Measurements from ENCODE around the gene CORO6.

DNA sequence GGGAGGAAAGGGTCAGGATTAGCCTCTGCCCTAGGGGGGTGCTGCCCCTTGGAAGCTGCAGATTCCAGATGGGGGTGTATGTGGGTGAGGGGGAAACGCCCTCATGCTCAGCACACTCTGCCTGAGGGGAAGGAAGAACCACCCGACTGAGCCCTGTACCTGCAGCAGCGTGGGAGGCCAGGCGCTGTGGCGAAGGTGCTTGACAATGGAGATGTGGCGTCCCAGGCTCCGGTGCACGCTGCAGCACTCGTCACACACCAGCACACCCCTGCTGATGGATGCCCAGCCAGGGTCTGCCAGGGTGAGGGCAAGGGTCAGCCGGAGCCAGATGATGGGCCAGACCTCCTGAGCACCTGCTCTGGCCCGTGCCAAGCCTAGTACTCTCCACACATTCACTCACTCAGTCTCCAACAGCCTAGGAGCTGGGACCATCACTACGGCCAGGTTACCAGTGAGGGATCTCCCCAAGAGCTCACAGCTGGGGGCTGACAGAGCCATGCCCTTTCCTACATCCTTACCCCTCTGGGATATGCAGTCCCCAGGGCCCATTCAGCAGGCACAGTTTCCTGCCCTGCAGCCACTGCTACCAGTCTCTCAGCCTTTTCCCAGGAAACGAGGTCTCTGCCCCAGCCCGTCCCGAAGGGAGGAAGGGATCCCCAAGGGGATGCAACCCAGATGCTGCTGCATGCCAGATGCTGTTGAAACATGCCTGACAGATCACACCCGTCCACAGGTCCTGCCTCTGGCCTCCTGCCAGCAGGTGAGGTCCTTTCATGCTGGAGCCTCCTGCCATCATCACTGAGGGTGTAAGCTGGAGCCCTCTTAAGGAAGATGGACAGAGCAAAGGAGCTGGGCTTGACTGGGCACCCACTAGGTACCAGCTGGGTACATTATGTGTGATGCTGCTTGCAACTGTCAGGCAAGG is 39.1 kb downstream of the CORO6 start:
- TF ChIP-seq EZH2 (conservative IDR thresholded peaks at IDR 0.05; ENCODE audit: low read depth, low read length) (no peak), RBFOX2 (IDR thresholded peaks at IDR 0.05; ENCODE audit: low read depth, low read length) (no peak), TBP (CRISPR knock-in tag; IDR thresholded peaks at IDR 0.05) (no peak), ZNF138 (CRISPR knock-in tag; IDR thresholded peaks at IDR 0.05; ENCODE audit: low read depth) (no peak), ESRRA (CRISPR knock-in tag; IDR thresholded peaks at IDR 0.05; ENCODE audit: low read depth) (no peak), MAFK (conservative IDR thresholded peaks at IDR 0.05 in 1 of 2, IDR thresholded peaks at IDR 0.05 in 1 of 2; ENCODE audit: low read length in 2 of 2) (no peak)
- TF ChIP-seq, protein P1, sequence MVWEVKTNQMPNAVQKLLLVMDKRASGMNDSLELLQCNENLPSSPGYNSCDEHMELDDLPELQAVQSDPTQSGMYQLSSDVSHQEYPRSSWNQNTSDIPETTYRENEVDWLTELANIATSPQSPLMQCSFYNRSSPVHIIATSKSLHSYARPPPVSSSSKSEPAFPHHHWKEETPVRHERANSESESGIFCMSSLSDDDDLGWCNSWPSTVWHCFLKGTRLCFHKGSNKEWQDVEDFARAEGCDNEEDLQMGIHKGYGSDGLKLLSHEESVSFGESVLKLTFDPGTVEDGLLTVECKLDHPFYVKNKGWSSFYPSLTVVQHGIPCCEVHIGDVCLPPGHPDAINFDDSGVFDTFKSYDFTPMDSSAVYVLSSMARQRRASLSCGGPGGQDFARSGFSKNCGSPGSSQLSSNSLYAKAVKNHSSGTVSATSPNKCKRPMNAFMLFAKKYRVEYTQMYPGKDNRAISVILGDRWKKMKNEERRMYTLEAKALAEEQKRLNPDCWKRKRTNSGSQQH (CRISPR knock-in tag; IDR thresholded peaks at IDR 0.05; ENCODE audit: low read depth), result no peak
- TF ChIP-seq, protein P2, sequence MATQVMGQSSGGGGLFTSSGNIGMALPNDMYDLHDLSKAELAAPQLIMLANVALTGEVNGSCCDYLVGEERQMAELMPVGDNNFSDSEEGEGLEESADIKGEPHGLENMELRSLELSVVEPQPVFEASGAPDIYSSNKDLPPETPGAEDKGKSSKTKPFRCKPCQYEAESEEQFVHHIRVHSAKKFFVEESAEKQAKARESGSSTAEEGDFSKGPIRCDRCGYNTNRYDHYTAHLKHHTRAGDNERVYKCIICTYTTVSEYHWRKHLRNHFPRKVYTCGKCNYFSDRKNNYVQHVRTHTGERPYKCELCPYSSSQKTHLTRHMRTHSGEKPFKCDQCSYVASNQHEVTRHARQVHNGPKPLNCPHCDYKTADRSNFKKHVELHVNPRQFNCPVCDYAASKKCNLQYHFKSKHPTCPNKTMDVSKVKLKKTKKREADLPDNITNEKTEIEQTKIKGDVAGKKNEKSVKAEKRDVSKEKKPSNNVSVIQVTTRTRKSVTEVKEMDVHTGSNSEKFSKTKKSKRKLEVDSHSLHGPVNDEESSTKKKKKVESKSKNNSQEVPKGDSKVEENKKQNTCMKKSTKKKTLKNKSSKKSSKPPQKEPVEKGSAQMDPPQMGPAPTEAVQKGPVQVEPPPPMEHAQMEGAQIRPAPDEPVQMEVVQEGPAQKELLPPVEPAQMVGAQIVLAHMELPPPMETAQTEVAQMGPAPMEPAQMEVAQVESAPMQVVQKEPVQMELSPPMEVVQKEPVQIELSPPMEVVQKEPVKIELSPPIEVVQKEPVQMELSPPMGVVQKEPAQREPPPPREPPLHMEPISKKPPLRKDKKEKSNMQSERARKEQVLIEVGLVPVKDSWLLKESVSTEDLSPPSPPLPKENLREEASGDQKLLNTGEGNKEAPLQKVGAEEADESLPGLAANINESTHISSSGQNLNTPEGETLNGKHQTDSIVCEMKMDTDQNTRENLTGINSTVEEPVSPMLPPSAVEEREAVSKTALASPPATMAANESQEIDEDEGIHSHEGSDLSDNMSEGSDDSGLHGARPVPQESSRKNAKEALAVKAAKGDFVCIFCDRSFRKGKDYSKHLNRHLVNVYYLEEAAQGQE (IDR thresholded peaks at IDR 0.05; ENCODE audit: borderline replicate concordance in 1 of 2, low read depth in 1 of 2, low read length in 2 of 2), result no peak
